A549 treated with GW870086 at 1 μM for 4 hours (cell line): ENCODE measurements around the gene TRPC5OS. TPM values are rescaled to one million over a fixed set of nuclear protein-coding genes. Genes with fewer than 3 reads are reported as not detected.

ENCODE experiments used
- total RNA-seq: library from RNA; stranded (reverse); fragments of 200-300 nt; extraction: Qiagen RNA extraction; gene quantifications from 5 replicates; pipeline ENCODE4 v1.2.3, GENCODE V29; 2022; ENCODE audit warnings: low read depth

TRPC5OS gene
- total RNA-seq: not detected in 5 replicates

DNA sequence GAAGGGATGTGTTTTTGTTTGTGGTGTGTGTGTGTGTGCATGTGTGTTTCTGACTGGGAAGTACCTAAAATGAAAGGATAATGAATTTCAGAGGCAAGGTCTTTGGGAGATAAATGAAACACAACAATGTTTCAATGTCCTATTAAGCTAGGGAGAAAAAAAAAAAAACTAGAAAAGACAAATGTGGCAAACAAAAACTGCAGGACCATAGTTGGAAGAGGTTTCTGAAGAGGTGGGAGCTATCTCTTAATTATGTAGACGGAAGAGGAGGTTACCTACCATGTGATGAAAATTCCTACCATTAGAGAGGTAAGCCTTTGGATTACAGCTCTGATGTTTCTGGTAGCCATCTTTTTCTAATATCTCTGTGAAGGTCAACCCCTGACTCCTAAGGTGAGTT is at the start of gene TRPC5OS:
TSS of gene TRPC5OS (plus strand) at position 301 of the 400 bp plus-strand sequence. CDS start 25,669 bp downstream, outside the sequence.

Other genes starting within 250 kb of the TRPC5OS start
- 54.2 to 60.9 TPM (median 58.2 TPM) in 5 replicates for gene ALG13, start 195.0 kb upstream of the TRPC5OS start, total RNA-seq
- gene TRPC5, start 206.6 kb downstream of the TRPC5OS start, total RNA-seq: not detected in 5 replicates
- gene RTL4, start 206.8 kb downstream of the TRPC5OS start, total RNA-seq: not detected in 5 replicates